Motor neuron (in vitro differentiated cells): ENCODE measurements around the gene LRRC55. TPM values are rescaled to one million over a fixed set of nuclear protein-coding genes. Genes with fewer than 3 reads are reported as not detected.

ENCODE experiments used
- ATAC-seq, 8 experiments: fragments of 200-7000 bp; cut with Tn5 transposase; replicated peaks in 6 of 8; 2 replicates each; pipeline ENCODE4 v1.8.0; 2021; ENCODE audit warnings: mild to moderate bottlenecking in 8 of 8, moderate library complexity in 8 of 8
- H3K27ac ChIP-seq, 2 donors: fragments of 250-450 bp; sonication (Bioruptor Pico); 2 replicates each; pipeline ENCODE4 v1.9.0; 2021; ENCODE audit warnings: antibody characterized with exemption in 2 of 2, mild to moderate bottlenecking in 2 of 2, moderate library complexity in 1 of 2
- H3K4me1 ChIP-seq, 2 donors: fragments of 250-450 bp; sonication (Bioruptor Pico); replicated peaks in 1 of 2; 2 replicates each; pipeline ENCODE4 v1.6.1; 2021; ENCODE audit warnings: antibody characterized with exemption in 2 of 2, mild to moderate bottlenecking in 2 of 2, moderate library complexity in 1 of 2
- H3K4me3 ChIP-seq, 5 donors: fragments of 250-450 bp; sonication (Bioruptor Pico); 2 replicates each; pipeline ENCODE4 v1.9.0; 2021; ENCODE audit warnings: antibody characterized with exemption in 5 of 5, mild to moderate bottlenecking in 5 of 5, moderate library complexity in 4 of 5
- WGBS, 10 experiments: fragments of 450-650 bp; shearing (Covaris generic); methylation state at CpG; one replicate each; pipeline ENCODE4 v1.0.0; 2022; 5-methylcytosine and 5-hydroxymethylcytosine counted together
- in situ Hi-C, 9 experiments: fragments of 400-800 bp; cut with MboI; loops; one replicate each; pipeline ENCODE4 v1.15.0; 2021; ENCODE audit warnings: low sequenced_read_pairs in 9 of 9, low pct_unique_long_range_greater_than_20kb in 2 of 9; ENCODE audit not compliant: unreplicated experiment in 9 of 9
- total RNA-seq, 8 experiments: library from RNA; unstranded; fragments of 300-600 nt; gene quantifications; 2 replicates each; pipeline versions ENCODE4 v1.2.3 to v1.2.4, GENCODE V29; 2022

The LRRC55 gene
- total RNA-seq, 8 experiments from 2014 or later = 0.10 to 12.4 (median 5.7) TPM

DNA sequence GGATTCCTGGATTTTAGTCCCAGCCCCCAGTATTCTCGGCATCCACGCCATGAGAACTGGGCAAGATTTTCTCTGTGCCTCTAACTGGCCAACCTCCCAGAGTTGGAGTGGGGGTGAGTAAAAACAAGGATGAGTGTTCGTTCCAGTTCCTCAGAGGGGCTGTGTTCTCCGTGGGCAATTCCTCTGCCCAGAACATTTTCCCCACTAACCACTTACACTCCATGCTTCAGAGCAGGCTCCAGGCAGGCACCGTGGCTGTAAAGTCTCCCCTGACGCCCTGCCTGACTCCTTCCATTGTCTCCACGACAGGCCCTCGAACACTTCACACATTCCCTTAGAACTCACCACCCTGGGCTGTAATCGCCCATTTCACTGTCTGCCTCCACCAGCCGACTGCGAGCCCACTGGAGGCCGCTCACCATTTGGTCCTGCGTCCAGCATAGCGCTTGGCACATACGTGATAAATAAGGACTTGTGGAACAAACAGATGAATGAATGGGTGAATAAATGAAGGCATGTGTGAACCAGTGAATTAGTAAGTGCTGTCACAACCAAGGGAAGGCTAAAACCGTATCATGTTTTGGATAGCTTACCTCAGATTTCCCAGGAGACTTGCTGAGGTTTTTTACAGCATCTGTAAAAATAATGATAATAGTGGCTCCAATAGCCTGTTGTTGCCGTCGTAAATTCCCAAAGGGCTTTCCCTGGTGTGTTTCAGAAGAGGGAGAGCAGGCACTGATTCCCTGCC lies 49.2 kb downstream of the LRRC55 start:
- WGBS, 10 experiments = 0 to 73% (median 43%) methylated on average over 1 to 10 of the region's 18 CpGs; no CpG with 5 or more reads in 1 of the 10 experiments
- ATAC-seq = peak in 5 of 8 experiments; percentile 73 to 93 (median 82)
- in situ Hi-C loops = loop anchor here in 3 of 9 experiments (25.0 kb wide), 3 partner anchors 94 to 394 kb away; no protein-coding TSS in a partner anchor

DNA sequence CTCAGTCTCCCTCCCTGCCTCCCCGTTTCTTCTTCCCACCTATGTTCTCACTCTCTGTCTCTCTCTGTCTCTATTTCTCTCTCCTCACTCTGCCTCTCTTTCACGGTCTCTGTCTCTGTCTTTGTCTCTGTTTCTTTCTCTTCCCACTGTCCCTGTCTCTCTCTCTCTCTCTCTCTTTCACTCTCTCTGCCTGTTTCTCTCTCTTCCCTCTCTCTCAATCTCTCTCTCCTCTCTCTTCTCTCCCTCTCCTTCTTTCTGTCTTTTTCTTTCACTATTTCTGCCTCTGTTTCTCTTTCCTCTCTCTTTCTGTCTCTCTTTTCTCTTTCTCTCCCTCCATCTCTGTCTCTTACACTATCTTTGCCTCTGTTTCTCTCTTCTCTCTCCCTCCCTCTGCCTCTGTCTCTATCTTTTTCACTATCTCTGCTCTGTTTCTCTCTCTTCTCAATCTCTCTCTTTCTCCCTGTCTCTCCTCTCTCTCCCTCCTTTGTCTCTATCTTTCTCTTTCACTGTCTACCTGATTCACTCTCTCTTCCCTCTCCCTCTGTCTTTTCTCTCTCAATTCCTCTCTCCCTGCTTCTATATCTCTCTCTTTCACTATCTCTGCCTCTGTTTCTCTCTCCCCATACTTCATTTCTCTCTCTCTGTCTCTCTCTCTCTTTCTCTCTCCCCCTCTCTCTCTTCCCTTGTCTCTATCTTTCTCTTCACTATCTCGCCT lies 49.9 kb downstream of the LRRC55 start:
- Histone ChIP-seq H3K4me3 (no peak overlapping the region), H3K4me1 (peaks cover 15 to 18% of the 10 kb centered on the region in 2 donors), H3K27ac (no peak overlapping the region)
- ATAC-seq = no peak
- in situ Hi-C loops = loop anchor here in 3 of 9 experiments (25.0 kb wide), 3 partner anchors 94 to 394 kb away; no protein-coding TSS in a partner anchor
- WGBS, 10 experiments = 4 to 86% (median 71%) methylated on average over 2 to 3 of the region's 3 CpGs; no CpG with 5 or more reads in 1 of the 10 experiments

More for the DNA sequence above, 49.2 kb downstream of the LRRC55 start:
- H3K27ac ChIP-seq = no peak overlapping the region
- no peak overlapping the region for H3K4me3 ChIP-seq
- peaks cover 14 to 16% of the 10 kb centered on the region in 2 donors for H3K4me1 ChIP-seq

DNA sequence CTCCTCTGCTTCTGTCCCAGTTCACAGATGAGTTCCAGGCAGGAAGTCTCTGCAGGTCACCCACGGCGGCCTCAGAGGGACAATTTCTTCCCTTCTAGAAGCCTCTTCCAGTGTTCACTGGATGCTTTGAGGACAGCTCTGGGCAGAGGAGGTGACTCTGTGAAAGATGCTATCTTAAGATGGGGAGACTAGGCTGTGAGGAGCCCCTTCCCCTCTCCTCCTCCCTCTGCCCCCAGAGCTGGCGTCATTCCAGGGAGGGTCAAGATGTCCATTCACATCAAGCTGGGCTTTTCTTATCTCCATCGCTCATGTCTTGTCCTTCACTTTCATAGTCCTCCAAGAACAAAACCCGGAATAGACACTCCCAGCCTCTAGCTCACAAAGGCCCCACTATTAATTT lies 51.9 kb downstream of the LRRC55 start:
- ATAC-seq = no peak
- Histone ChIP-seq H3K4me3 (no peak overlapping the region), H3K27ac (no peak overlapping the region), H3K4me1 (peaks cover 26 to 29% of the 10 kb centered on the region in 2 donors)
- in situ Hi-C loops = loop anchor here in 3 of 9 experiments (25.0 kb wide), 3 partner anchors 96 to 396 kb away; no protein-coding TSS in a partner anchor
- WGBS, 10 experiments = 50 to 100% (median 95%) methylated on average over 1 to 2 of the region's 5 CpGs; no CpG with 5 or more reads in 6 of the 10 experiments

DNA sequence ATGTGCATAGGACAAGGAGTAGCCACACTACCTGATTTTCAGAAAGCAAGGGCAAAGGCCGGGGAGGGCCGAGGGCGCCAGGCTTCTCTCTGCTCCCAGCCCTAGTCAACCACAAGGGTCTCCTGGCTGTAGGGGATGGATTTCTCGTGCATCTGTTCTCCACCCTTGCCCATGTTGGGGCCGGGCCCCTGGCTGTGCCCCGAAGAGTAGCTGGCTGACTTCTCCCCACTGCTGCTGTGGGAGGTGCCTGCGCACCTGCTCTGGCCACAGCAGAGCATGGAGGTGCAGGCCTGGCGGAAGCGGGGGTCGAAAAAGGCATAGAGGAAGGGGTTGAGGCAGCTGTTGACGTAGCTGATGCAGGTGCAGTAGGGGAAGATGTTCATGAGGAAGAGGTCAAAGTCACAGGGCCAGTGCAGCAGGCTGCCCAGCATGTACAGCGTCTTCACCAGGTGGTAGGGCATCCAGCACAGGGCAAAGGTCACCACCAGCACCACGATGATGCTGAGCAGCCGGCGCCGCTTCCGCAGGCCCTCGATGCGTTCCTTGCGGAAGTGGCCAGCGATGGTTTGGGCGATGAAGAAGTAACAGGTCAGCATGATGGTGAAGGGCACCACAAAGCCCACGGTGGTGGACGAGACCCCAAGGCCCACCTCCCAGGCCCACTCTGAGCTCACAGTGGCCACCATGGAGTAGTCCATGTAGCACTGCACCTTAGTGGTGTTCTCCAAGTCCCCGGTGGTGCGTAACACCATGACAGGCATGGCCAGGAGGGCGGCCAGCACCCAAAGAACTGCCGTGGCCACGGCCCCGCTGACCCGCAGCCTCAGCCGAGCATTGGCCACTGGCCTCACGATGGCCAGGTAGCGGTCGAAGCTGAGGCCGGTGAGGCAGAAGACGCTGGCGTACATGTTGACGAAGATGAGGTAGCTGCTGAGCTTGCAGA lies 54.3 kb downstream of the LRRC55 start:
- Histone ChIP-seq H3K4me3 (no peak overlapping the region), H3K27ac (no peak overlapping the region), H3K4me1 (peaks cover 31% of the 10 kb centered on the region in 2 donors)
- WGBS, 10 experiments = 58 to 100% (median 88%) methylated on average over 2 to 10 of the region's 39 CpGs; no CpG with 5 or more reads in 3 of the 10 experiments
- in situ Hi-C loops = loop anchor here in 3 of 9 experiments (25.0 kb wide), 3 partner anchors 99 to 399 kb away; no protein-coding TSS in a partner anchor
- no peak for ATAC-seq

DNA sequence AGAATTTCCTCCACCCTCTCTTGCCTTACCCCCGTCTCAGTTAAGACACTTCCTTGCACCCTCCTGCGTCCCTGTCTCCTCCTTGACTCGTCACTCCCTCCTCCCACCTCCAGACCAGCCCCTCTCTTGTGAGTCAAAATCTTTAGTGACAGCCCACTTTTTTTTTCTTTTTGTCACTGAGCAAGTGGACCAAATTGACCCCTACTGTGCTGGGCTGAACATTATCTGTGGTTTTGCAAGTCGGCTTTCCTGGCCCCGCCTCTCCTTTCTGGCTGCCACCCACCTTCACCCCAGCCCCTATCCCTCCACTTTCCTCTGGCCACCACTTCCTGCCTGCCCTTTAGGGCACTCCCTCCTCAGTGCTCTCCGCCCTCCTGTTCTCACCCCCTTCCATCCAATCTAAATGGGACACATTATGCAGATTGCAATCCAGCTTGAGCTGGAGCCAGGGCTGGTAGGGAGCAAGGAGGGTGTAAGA lies 55.5 kb downstream of the LRRC55 start, which contains the start of gene APLNR:
Gene APLNR, minus strand, starts transcription at position 47 of the 478 bp plus-strand sequence. CDS start 246 bp downstream, outside the sequence.
- Histone ChIP-seq H3K4me1 (peaks cover 26 to 32% of the 10 kb centered on the region in 2 donors), H3K27ac (no peak within 1 kb of the TSS), H3K4me3 (no peak within 1 kb of the TSS)
- in situ Hi-C loops = loop anchor here in 3 of 9 experiments (25.0 kb wide), 3 partner anchors 100 to 400 kb away; no protein-coding TSS in a partner anchor
- ATAC-seq = peak in 7 of 8 experiments; percentile 59 to 94 (median 83)
- WGBS, 10 experiments = 0 to 80% (median 40%) methylated on average over 1 of the region's 6 CpGs; no CpG with 5 or more reads in 7 of the 10 experiments

DNA sequence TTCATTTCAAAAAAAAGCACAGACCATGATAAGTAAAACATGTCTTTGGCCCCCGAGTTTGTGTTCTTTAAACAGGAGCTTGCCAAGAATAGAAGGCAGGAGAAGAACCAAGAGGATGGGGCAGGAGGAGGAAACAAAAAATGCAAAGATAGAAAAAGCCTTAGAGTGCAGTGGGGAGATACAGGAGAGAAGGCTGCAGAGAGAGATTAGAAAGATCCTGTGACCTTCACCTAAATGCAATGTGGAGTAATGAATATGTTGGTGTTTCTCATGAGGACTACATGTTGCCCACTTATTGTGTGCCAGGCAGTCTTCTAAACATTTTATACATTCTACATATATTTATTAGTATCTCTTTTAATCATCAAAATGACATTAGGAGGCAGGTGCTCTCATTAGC lies 57.6 kb downstream of the LRRC55 start:
- Histone ChIP-seq H3K4me3 (no peak overlapping the region), H3K27ac (no peak overlapping the region), H3K4me1 (peaks cover 26 to 35% of the 10 kb centered on the region in 2 donors)
- in situ Hi-C loops = loop anchor here in 3 of 9 experiments (25.0 kb wide), 3 partner anchors 102 to 402 kb away; no protein-coding TSS in a partner anchor
- no peak for ATAC-seq
- WGBS, 10 experiments = 40 to 100% (median 87%) methylated on average over 1 of the region's 1 CpG; no CpG with 5 or more reads in 1 of the 10 experiments

DNA sequence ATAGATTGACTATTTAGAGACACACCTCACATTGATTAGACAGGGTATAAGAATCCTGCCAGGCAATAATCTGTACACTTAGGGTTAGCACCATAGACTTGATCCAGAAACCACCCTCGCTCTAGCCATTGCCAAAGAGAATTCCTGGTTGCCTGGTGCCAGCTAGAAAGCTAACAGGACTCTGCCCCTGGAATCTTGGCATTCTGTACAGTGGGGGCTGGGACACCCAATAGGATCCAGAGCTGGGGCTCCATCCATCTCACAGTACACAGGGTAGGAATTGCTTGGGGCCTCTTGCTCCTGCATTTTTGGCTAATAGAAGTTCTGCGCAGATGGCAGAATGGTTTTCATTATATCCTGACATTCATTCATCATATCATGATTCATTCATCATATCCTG lies 58.3 kb downstream of the LRRC55 start:
- 50 to 100% (median 92%) methylated on average over 1 to 2 of the region's 2 CpGs; no CpG with 5 or more reads in 3 of the 10 experiments for WGBS, 10 experiments
- Histone ChIP-seq H3K4me1 (peaks cover 25 to 35% of the 10 kb centered on the region in 2 donors), H3K27ac (no peak overlapping the region), H3K4me3 (no peak overlapping the region)
- ATAC-seq = peak in 2 of 8 experiments; percentile 20 to 74
- in situ Hi-C loops = loop anchor here in 8 of 9 experiments (10.0 to 25.0 kb wide), 6 partner anchors 103 to 403 kb away; no protein-coding TSS in a partner anchor

DNA sequence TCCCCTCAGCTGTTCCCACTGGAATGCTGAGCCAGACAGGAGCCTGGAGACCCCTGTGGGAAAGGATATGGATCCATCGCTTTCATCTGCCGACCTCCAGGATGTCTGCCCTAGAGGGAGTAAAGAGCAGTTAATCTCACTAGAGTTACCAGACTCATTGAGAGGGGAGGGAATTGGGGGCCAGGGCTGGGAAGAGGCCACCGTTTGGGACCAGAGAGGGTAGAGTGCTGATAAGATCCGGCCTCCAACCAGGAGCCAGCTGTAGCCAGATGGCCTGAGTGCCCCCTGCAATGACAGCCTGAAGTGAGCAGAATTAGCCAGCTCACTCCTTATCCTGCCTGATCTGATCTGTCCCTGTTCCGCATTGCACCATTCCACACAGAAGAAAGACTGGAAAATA lies 59.0 kb downstream of the LRRC55 start:
- peak in 3 of 8 experiments; percentile 11 to 40 (median 15) for ATAC-seq
- H3K4me1 ChIP-seq = peaks cover 19 to 29% of the 10 kb centered on the region in 2 donors
- WGBS, 10 experiments = 19 to 100% (median 60%) methylated on average over 1 to 4 of the region's 5 CpGs; no CpG with 5 or more reads in 3 of the 10 experiments

More for the DNA sequence above, 59.0 kb downstream of the LRRC55 start:
- Histone ChIP-seq H3K27ac (peak overlapping the region in 1 of 2 donors; percentile 37), H3K4me3 (no peak overlapping the region)
- in situ Hi-C loops = loop anchor here in 8 of 9 experiments (10.0 to 25.0 kb wide), 6 partner anchors 103 to 403 kb away; no protein-coding TSS in a partner anchor

Other genes starting within 250 kb of the LRRC55 start
- gene OR5AK2, start 193.0 kb upstream of the LRRC55 start, total RNA-seq = under 1 TPM in 2 of 8 experiments, not detected in 6; 0.29 to 0.38 TPM
- gene APLNR, start 55.3 kb downstream of the LRRC55 start, total RNA-seq = 1 to 10 TPM in 2 of 8 experiments, under 1 TPM in 6; 0.09 to 3.1 (median 0.48) TPM
- 100 to 1,000 TPM in 2 of 8 experiments, 10 to 100 TPM in 6; 28.4 to 104 (median 55.4) TPM for gene TNKS1BP1, start 143.0 kb downstream of the LRRC55 start, total RNA-seq
- gene SSRP1, start 153.9 kb downstream of the LRRC55 start, total RNA-seq = 100 to 1,000 TPM in 4 of 8 experiments, 10 to 100 TPM in 4; 64.9 to 164 (median 101) TPM
- gene P2RX3, start 156.4 kb downstream of the LRRC55 start, total RNA-seq = 100 to 1,000 TPM in 3 of 8 experiments, 10 to 100 TPM in 1, under 1 TPM in 2, not detected in 2; 0.36 to 153 (median 99.5) TPM
- not detected for gene PRG3, start 199.2 kb downstream of the LRRC55 start, total RNA-seq
- gene PRG2, start 208.7 kb downstream of the LRRC55 start, total RNA-seq = 1 to 10 TPM in 1 of 8 experiments, under 1 TPM in 2, not detected in 5; 0.18 to 1.1 (median 0.29) TPM
- gene SLC43A3, start 245.2 kb downstream of the LRRC55 start, total RNA-seq = 10 to 100 TPM in 2 of 8 experiments, 1 to 10 TPM in 4, under 1 TPM in 2; 0.43 to 25.8 (median 3.0) TPM